Endothelial cell of umbilical vein (primary cell): ENCODE measurements around the gene TMEM217. TPM values are rescaled to one million over a fixed set of nuclear protein-coding genes. Genes with fewer than 3 reads are reported as not detected.

Source experiments
- BruUV-seq: library from RNA; stranded (reverse); fragments of 400-500 nt; replicated peaks from 2 replicates; lab custom pipeline; 2021; lab: Mats Ljungman, UMichigan
- CTCF ChIA-PET: fragments of 300-600, 350-600 bp; sonication (Branson Sonifier 250); formaldehyde crosslinking; loops from one replicate; lab custom pipeline; 2021; ENCODE audit warnings: antibody characterized with exemption, inconsistent platforms; lab: Charles Lee
- POLR2A ChIA-PET: fragments of 300-600, 350-600 bp; sonication (Branson Sonifier 250); formaldehyde crosslinking; loops from one replicate; lab custom pipeline; 2021; ENCODE audit warnings: antibody characterized with exemption, inconsistent platforms; lab: Charles Lee
- DNase-seq: peaks from one replicate; pipeline ENCODE4 v3.0.0-alpha.2; 2011; ENCODE audit warnings: low read depth, low spot score
- FAIRE-seq: peaks from 2 replicates; lab custom pipeline; 2011; peaks lifted over from hg19 to GRCh38; lab: Jason Lieb, UNC
- H2AFZ ChIP-seq: 2 replicates; pipeline ENCODE4 v1.6.0; 2012; ENCODE audit warnings: low read depth, low read length, control low read depth, inconsistent platforms
- H3K27ac ChIP-seq: 2 replicates; pipeline ENCODE4 v1.5.1; 2011; ENCODE audit warnings: low read depth, mild to moderate bottlenecking, control low read depth, low read length, moderate library complexity; ENCODE audit not compliant: insufficient read depth
- H3K27me3 ChIP-seq, 2 experiments: 2 replicates each; pipeline versions ENCODE4 v1.6.0 to v1.6.1; 2011; ENCODE audit warnings: low read length in 2 of 2, mixed read lengths in 1 of 2; ENCODE audit not compliant: control insufficient read depth in 2 of 2, insufficient read depth in 2 of 2
- H3K36me3 ChIP-seq, 2 experiments: 2 replicates in 1 of 2; 3 replicates in 1 of 2; pipeline ENCODE4 v1.5.1; 2011; ENCODE audit warnings: low read length in 2 of 2, mild to moderate bottlenecking in 1 of 2, moderate library complexity in 1 of 2; ENCODE audit not compliant: control insufficient read depth in 2 of 2, insufficient read depth in 2 of 2; ENCODE audit errors: extremely low read depth in 1 of 2
- H3K4me1 ChIP-seq: 3 replicates; pipeline ENCODE4 v1.5.1; 2011; ENCODE audit warnings: mild to moderate bottlenecking, low read length; ENCODE audit not compliant: control insufficient read depth, insufficient read depth; ENCODE audit errors: extremely low read depth
- H3K4me2 ChIP-seq: 2 replicates; pipeline ENCODE4 v1.6.1; 2011; ENCODE audit warnings: low read length, control low read depth, mixed read lengths; ENCODE audit not compliant: insufficient read depth
- H3K4me3 ChIP-seq, 3 experiments: fragments of 200-600 bp in 1 of 3; sonication (generic), shearing (Covaris generic) in 1 of 3; replicated peaks in 1 of 3; 2 replicates each; pipeline ENCODE4 v1.5.1; 2011 to 2016; ENCODE audit warnings: control low read depth in 3 of 3, low read length in 3 of 3, mild to moderate bottlenecking in 2 of 3, inconsistent platforms in 1 of 3, low read depth in 1 of 3, moderate library complexity in 1 of 3; ENCODE audit not compliant: insufficient read depth in 1 of 3
- H3K79me2 ChIP-seq: 2 replicates; pipeline ENCODE4 v1.6.0; 2012; ENCODE audit warnings: low read length, inconsistent platforms; ENCODE audit not compliant: control insufficient read depth, insufficient read depth
- H3K9ac ChIP-seq: replicated peaks from 2 replicates; pipeline ENCODE3; 2011; ENCODE audit warnings: low read length, control low read depth; ENCODE audit not compliant: insufficient read depth; ENCODE audit errors: extremely low read depth
- H3K9me1 ChIP-seq: replicated peaks from 3 replicates; pipeline ENCODE4 v1.6.0; 2011; ENCODE audit warnings: mild to moderate bottlenecking, low read length; ENCODE audit not compliant: control insufficient read depth, insufficient read depth; ENCODE audit errors: extremely low read depth
- H3K9me3 ChIP-seq: replicated peaks from 2 replicates; pipeline ENCODE4 v1.5.1; 2012; ENCODE audit warnings: low read length, inconsistent platforms; ENCODE audit not compliant: control insufficient read depth, insufficient read depth
- H4K20me1 ChIP-seq: replicated peaks from 2 replicates; pipeline ENCODE3; 2011; ENCODE audit warnings: mild to moderate bottlenecking, low read length; ENCODE audit not compliant: control insufficient read depth, insufficient read depth; ENCODE audit errors: extremely low read depth
- CTCF ChIP-seq, 2 donors: IDR thresholded peaks; 1 replicate in 1 of 2; 2 replicates in 1 of 2; pipeline ENCODE4 v1.5.1; 2011; ENCODE audit warnings: low read length in 2 of 2, mild to moderate bottlenecking in 2 of 2, moderate library complexity in 2 of 2, control low read depth in 1 of 2, inconsistent platforms in 1 of 2, low read depth in 1 of 2; ENCODE audit not compliant: insufficient read depth in 1 of 2; ENCODE audit errors: extremely low read depth in 1 of 2
- EZH2 ChIP-seq: IDR thresholded peaks from 2 replicates; pipeline ENCODE4 v1.6.1; 2012; ENCODE audit warnings: borderline replicate concordance, low read depth, mild to moderate bottlenecking, moderate library complexity, low read length, inconsistent platforms; ENCODE audit not compliant: severe bottlenecking
- FOS ChIP-seq: IDR thresholded peaks from 2 replicates; pipeline ENCODE4 v1.6.1; 2011; ENCODE audit warnings: mild to moderate bottlenecking, low read length, moderate library complexity, borderline replicate concordance; ENCODE audit not compliant: insufficient read depth
- GATA2 ChIP-seq: IDR thresholded peaks from 2 replicates; pipeline ENCODE4 v1.7.0; 2011; ENCODE audit warnings: low read depth, mild to moderate bottlenecking, moderate library complexity, mixed read lengths, low read length; ENCODE audit not compliant: insufficient read length, insufficient read depth
- JUN ChIP-seq: IDR thresholded peaks from 2 replicates; pipeline ENCODE4 v1.6.1; 2011; ENCODE audit warnings: borderline replicate concordance, low read depth; ENCODE audit not compliant: insufficient read length, insufficient read depth
- MAX ChIP-seq: IDR thresholded peaks from 2 replicates; pipeline ENCODE4 v1.6.1; 2011; ENCODE audit not compliant: insufficient read depth, insufficient read length
- MYC ChIP-seq: IDR thresholded peaks from one replicate; pipeline ENCODE4 v1.6.1; 2011; ENCODE audit warnings: mild to moderate bottlenecking, low read depth, low read length
- POLR2A ChIP-seq: IDR thresholded peaks from 2 replicates; pipeline ENCODE4 v1.6.1; 2012; ENCODE audit warnings: low read depth, mild to moderate bottlenecking, control low read depth, low read length
- POLR2AphosphoS5 ChIP-seq: IDR thresholded peaks from 2 replicates; pipeline ENCODE4 v1.6.1; 2012; ENCODE audit warnings: low read depth, mild to moderate bottlenecking, control low read depth, low read length, moderate library complexity; ENCODE audit not compliant: insufficient read depth
- dilution Hi-C: fragments of 300-500 bp; cut with MboI; formaldehyde crosslinking; loops from one replicate; pipeline ENCODE4 v1.15.0; 2019; ENCODE audit warnings: low sequenced_read_pairs; ENCODE audit not compliant: extremely low pct_ligation_motif_present
- intact Hi-C: fragments of 100-400 bp; cut with micrococcal nuclease; formaldehyde crosslinking; loops from one replicate; pipeline ENCODE4 v1.10.0; 2022
- polyA plus RNA-seq, 4 experiments: library from polyadenylated mRNA; depleted of rRNA in 3 of 4; stranded (reverse) in 3 of 4; unstranded in 1 of 4; fragments of >200 nt; gene quantifications; 2 replicates each; pipeline versions ENCODE4 v1.2.1 to v1.2.3, GENCODE V29; 2011 to 2012; ENCODE audit warnings: missing spikeins in 1 of 4
- total RNA-seq: library from RNA; stranded (reverse); gene quantifications from 2 replicates; pipeline ENCODE4 v1.2.3, GENCODE V29; 2021

The TMEM217 gene
- total and polyA plus RNA-seq, 2 donors (not counting 3 experiments of a cell fraction or from before 2014, with no cell fraction given): 6.8 to 15.8 TPM

GRCh38 chr6:37285861-37286311 is 27.9 kb upstream of the TMEM217 start:
- no peak overlapping the region for H3K9ac ChIP-seq
- H3K36me3 ChIP-seq: peaks cover 25 to 31% of the 10 kb centered on the region in 2 experiments
- DNase-seq (no peak), FAIRE-seq (no peak)
- dilution Hi-C loops (no loop called here), intact Hi-C loops (no loop called here)
- no peaks in the 10 kb centered on the region for H3K27me3 ChIP-seq
- H3K4me1 ChIP-seq: no peaks in the 10 kb centered on the region
- H2AFZ ChIP-seq: no peak overlapping the region
- no peak for TF ChIP-seq CTCF (IDR thresholded peaks at IDR 0.05; ENCODE audit: extremely low read depth in 1 of 2, insufficient read depth in 1 of 2, low read depth in 1 of 2, low read length in 2 of 2)
- TF ChIP-seq FOS: no peak
- no peak for TF ChIP-seq JUN
- TF ChIP-seq EZH2: no peak
- no peak for TF ChIP-seq GATA2
- TF ChIP-seq MYC: no peak
- no peak for TF ChIP-seq POLR2AphosphoS5
- no peak for TF ChIP-seq MAX
- no peak for TF ChIP-seq POLR2A
- no peaks in the 10 kb centered on the region for H3K9me1 ChIP-seq
- no peaks in the 10 kb centered on the region for H3K79me2 ChIP-seq
- CTCF ChIA-PET: interaction anchor here (1.2 to 1.3 kb wide), 2 partner anchors 18 to 22 kb away, joined by 3 read pairs; no protein-coding TSS in a partner anchor
- no peak overlapping the region for H3K4me3 ChIP-seq
- H3K9me3 ChIP-seq: no peaks in the 10 kb centered on the region
- POLR2A ChIA-PET: no interaction called here
- no TSS peak for BruUV-seq
- no peak overlapping the region for H3K4me2 ChIP-seq
- no peaks in the 10 kb centered on the region for H4K20me1 ChIP-seq
- no peak overlapping the region for H3K27ac ChIP-seq
